Fibroblast of peridontal ligament (primary cell): ENCODE results near the gene LRIT1.

Experiments used
- DNase-seq: peaks from one replicate; pipeline ENCODE4 v3.0.0-alpha.2; 2010; ENCODE audit errors: extremely low read depth

LRIT1 gene

GRCh38 chr10:84214612-84215235 lies 26.6 kb downstream of the LRIT1 start:
- DNase-seq, result no peak

GRCh38 chr10:84214046-84214572 lies 27.2 kb downstream of the LRIT1 start:
- DNase-seq, result no peak

- DNase-seq, result no peak
These were observed 28.3 kb downstream of the LRIT1 start for GRCh38 chr10:84213076-84213475.

- no peak for DNase-seq
These were observed 29.3 kb downstream of the LRIT1 start for GRCh38 chr10:84212014-84212413.

GRCh38 chr10:84211566-84211965 lies 29.8 kb downstream of the LRIT1 start:
- DNase-seq, result no peak

- no peak for DNase-seq
These were observed 33.3 kb downstream of the LRIT1 start for GRCh38 chr10:84208023-84208422.

- DNase-seq, result no peak
These were observed 35.4 kb downstream of the LRIT1 start for GRCh38 chr10:84205853-84206525.

GRCh38 chr10:84205049-84205852 lies 36.1 kb downstream of the LRIT1 start:
- DNase-seq, result peak; percentile 17

GRCh38 chr10:84204610-84205009 lies 36.7 kb downstream of the LRIT1 start:
- DNase-seq, result no peak

- DNase-seq, result no peak
These were observed 37.2 kb downstream of the LRIT1 start for GRCh38 chr10:84204122-84204521.

- DNase-seq, result no peak
These were observed 39.0 kb downstream of the LRIT1 start for GRCh38 chr10:84202349-84202748.

- DNase-seq, result no peak
These were observed 39.7 kb downstream of the LRIT1 start for GRCh38 chr10:84201682-84202081.

- DNase-seq, result no peak
These were observed 40.1 kb downstream of the LRIT1 start for GRCh38 chr10:84201244-84201606.

GRCh38 chr10:84200537-84201243 lies 40.7 kb downstream of the LRIT1 start:
- DNase-seq, result no peak

GRCh38 chr10:84198206-84198915 lies 43.0 kb downstream of the LRIT1 start:
- no peak for DNase-seq

GRCh38 chr10:84197643-84198042 lies 43.7 kb downstream of the LRIT1 start:
- DNase-seq, result no peak

GRCh38 chr10:84196941-84197340 lies 44.4 kb downstream of the LRIT1 start:
- DNase-seq, result no peak

- no peak for DNase-seq
These were observed 45.3 kb downstream of the LRIT1 start for GRCh38 chr10:84196083-84196482.

- no peak for DNase-seq
These were observed 46.1 kb downstream of the LRIT1 start for GRCh38 chr10:84195044-84195830.

GRCh38 chr10:84194424-84195043 lies 46.8 kb downstream of the LRIT1 start, which contains the start of gene CDHR1:
CDHR1 (plus strand) TSS chr10:84194537; CDS start chr10:84194761, 224 bp downstream.
- no peak for DNase-seq
